GM23338 (cell line): ENCODE results near the gene PARP3.

ENCODE experiments used
- CTCF ChIP-seq, 2 experiments: fragments of 200-600 bp in 1 of 2; sonication (generic) in 1 of 2; conservative IDR thresholded peaks; 2 replicates each; pipeline versions ENCODE4 v1.5.1 to v1.6.1; 2016 to 2017; ENCODE audit warnings: antibody characterized with exemption in 2 of 2, low read depth in 2 of 2, mild to moderate bottlenecking in 2 of 2, moderate library complexity in 1 of 2
- EZH2 ChIP-seq: fragments of 200-600 bp; sonication (generic); IDR thresholded peaks from one replicate; pipeline ENCODE4 v1.8.0; 2017; ENCODE audit warnings: antibody characterized with exemption, mild to moderate bottlenecking, low read depth; ENCODE audit not compliant: unreplicated experiment
- JUNB ChIP-seq: IDR thresholded peaks from one replicate; pipeline ENCODE4 v1.6.1; 2016; ENCODE audit warnings: antibody characterized with exemption; ENCODE audit not compliant: unreplicated experiment
- POLR2AphosphoS5 ChIP-seq: IDR thresholded peaks from 2 replicates; pipeline ENCODE4 v1.6.1; 2016; ENCODE audit warnings: antibody characterized with exemption, low read depth

DNA sequence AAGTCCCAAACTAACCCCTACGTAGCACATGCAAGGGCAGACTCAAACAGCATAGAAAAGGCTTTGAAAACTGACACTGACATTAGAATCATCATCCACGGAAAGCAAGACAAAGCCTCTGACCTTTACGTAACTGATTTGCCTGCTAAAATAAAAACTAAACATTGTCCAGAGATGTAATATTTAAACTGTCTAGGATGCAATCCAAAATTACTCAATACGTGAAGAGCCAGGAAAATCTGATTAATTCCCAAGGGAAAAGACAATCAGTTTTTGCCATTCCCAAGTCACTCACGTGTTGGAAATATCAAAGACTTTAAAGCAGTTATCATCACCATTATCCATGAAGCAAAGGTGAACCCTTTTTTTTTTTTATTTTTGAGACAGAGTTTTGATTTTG, 25.7 kb upstream of the PARP3 start:
- TF ChIP-seq JUNB: no peak
- no peak for TF ChIP-seq CTCF (conservative IDR thresholded peaks at IDR 0.05; ENCODE audit: low read depth in 2 of 2)
- no peak for TF ChIP-seq EZH2
- TF ChIP-seq POLR2AphosphoS5: no peak
